DOHH2 (cell line): Measurements from ENCODE around the gene EPHA2.

ENCODE experiments used
- H3F3A ChIP-seq: fragments of 200-600 bp; sonication (generic), shearing (Covaris generic); 2 replicates; pipeline ENCODE4 v1.6.0; 2016; ENCODE audit warnings: antibody characterized with exemption, mild to moderate bottlenecking; ENCODE audit not compliant: control insufficient read depth, insufficient read depth
- H3K27ac ChIP-seq: fragments of 200-600 bp; sonication (generic); 2 replicates; pipeline ENCODE4 v1.5.1; 2014; ENCODE audit warnings: low read depth, mild to moderate bottlenecking, low read length, moderate library complexity
- H3K27me3 ChIP-seq: fragments of 200-600 bp; sonication (generic); 2 replicates; pipeline ENCODE4 v1.6.1; 2014; ENCODE audit warnings: mild to moderate bottlenecking, low read length, mixed read lengths; ENCODE audit not compliant: control insufficient read depth
- H3K36me3 ChIP-seq: fragments of 200-600 bp; sonication (generic); 2 replicates; pipeline ENCODE4 v1.6.1; 2014; ENCODE audit warnings: mild to moderate bottlenecking, low read length, moderate library complexity, mixed read lengths; ENCODE audit not compliant: control insufficient read depth
- H3K4me1 ChIP-seq: fragments of 200-600 bp; sonication (generic); 2 replicates; pipeline ENCODE4 v1.6.1; 2014; ENCODE audit warnings: mild to moderate bottlenecking, low read length, mixed read lengths; ENCODE audit not compliant: control insufficient read depth
- H3K4me2 ChIP-seq: fragments of 200-600 bp; sonication (generic); 2 replicates; pipeline ENCODE4 v1.6.0; 2014; ENCODE audit warnings: mild to moderate bottlenecking, low read length, moderate library complexity
- H3K4me3 ChIP-seq: fragments of 200-600 bp; sonication (generic); 2 replicates; pipeline ENCODE4 v1.5.1; 2014; ENCODE audit warnings: mild to moderate bottlenecking, low read length, mixed read lengths
- H3K79me2 ChIP-seq: fragments of 200-600 bp; sonication (generic); 2 replicates; pipeline ENCODE4 v1.6.1; 2014; ENCODE audit warnings: mild to moderate bottlenecking, low read length, mixed read lengths; ENCODE audit not compliant: control insufficient read depth
- H3K9me2 ChIP-seq: fragments of 200-600 bp; sonication (generic); replicated peaks from 2 replicates; pipeline ENCODE4 v1.6.1; 2014; ENCODE audit warnings: mild to moderate bottlenecking, low read length, mixed read lengths; ENCODE audit not compliant: control insufficient read depth
- H3K9me3 ChIP-seq: fragments of 200-600 bp; sonication (generic); 2 replicates; pipeline ENCODE4 v1.6.1; 2014; ENCODE audit warnings: antibody characterized with exemption, low read length, mixed read lengths; ENCODE audit not compliant: control insufficient read depth, insufficient read depth
- H4K20me1 ChIP-seq: fragments of 200-600 bp; sonication (generic); 2 replicates; pipeline ENCODE4 v1.6.0; 2014; ENCODE audit warnings: low read depth, mild to moderate bottlenecking, antibody characterized with exemption, low read length, moderate library complexity; ENCODE audit not compliant: control insufficient read depth, insufficient read depth
- EZH2phosphoT487 ChIP-seq: fragments of 200-600 bp; sonication (generic); IDR thresholded peaks from 2 replicates; pipeline ENCODE4 v1.6.1; 2017; ENCODE audit warnings: borderline replicate concordance, mild to moderate bottlenecking, antibody characterized with exemption, low read length, moderate library complexity, mixed read lengths
- TF ChIP-seq, protein P1 (sequence below): fragments of 200-600 bp; sonication (generic); IDR thresholded peaks from one replicate; pipeline ENCODE4 v1.5.1; 2014; ENCODE audit warnings: antibody characterized with exemption, mild to moderate bottlenecking, low read depth, low read length; ENCODE audit not compliant: poor library complexity, severe bottlenecking

EPHA2 gene

GRCh38 chr1:16101623-16102022 lies 54.2 kb downstream of the EPHA2 start:
- TF ChIP-seq EZH2phosphoT487 = no peak
- TF ChIP-seq, protein P1, sequence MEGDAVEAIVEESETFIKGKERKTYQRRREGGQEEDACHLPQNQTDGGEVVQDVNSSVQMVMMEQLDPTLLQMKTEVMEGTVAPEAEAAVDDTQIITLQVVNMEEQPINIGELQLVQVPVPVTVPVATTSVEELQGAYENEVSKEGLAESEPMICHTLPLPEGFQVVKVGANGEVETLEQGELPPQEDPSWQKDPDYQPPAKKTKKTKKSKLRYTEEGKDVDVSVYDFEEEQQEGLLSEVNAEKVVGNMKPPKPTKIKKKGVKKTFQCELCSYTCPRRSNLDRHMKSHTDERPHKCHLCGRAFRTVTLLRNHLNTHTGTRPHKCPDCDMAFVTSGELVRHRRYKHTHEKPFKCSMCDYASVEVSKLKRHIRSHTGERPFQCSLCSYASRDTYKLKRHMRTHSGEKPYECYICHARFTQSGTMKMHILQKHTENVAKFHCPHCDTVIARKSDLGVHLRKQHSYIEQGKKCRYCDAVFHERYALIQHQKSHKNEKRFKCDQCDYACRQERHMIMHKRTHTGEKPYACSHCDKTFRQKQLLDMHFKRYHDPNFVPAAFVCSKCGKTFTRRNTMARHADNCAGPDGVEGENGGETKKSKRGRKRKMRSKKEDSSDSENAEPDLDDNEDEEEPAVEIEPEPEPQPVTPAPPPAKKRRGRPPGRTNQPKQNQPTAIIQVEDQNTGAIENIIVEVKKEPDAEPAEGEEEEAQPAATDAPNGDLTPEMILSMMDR = no peak
- Histone ChIP-seq H3K27ac (no peak overlapping the region), H3K9me3 (no peaks in the 10 kb centered on the region), H3F3A (no peaks in the 10 kb centered on the region), H3K4me1 (no peaks in the 10 kb centered on the region), H4K20me1 (no peaks in the 10 kb centered on the region), H3K9me2 (no peaks in the 10 kb centered on the region), H3K36me3 (no peaks in the 10 kb centered on the region), H3K27me3 (no peaks in the 10 kb centered on the region), H3K4me2 (no peak overlapping the region), H3K4me3 (no peak overlapping the region), H3K79me2 (no peaks in the 10 kb centered on the region)

DNA sequence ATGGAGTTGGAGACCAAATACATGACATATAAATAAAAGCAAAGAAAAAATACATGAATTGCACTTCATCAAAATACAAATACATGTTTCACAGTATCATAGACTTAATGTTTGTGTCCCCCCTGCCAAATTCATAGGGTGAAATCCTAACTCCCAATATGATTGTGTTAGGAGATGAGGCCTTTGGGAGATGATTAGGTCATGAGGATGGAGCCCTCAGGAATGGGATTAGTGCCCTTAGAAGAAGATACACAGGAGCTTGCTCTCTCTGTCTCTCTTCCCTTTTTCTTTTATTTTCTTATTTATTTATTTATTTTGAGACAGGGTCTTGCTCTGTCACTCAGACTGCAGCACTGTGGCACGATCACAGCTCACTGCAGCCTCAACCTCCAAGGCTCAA lies 56.5 kb downstream of the EPHA2 start:
- H3K27me3 ChIP-seq = no peaks in the 10 kb centered on the region
- no peaks in the 10 kb centered on the region for H3K79me2 ChIP-seq
- H3F3A ChIP-seq = no peaks in the 10 kb centered on the region
- TF ChIP-seq, protein P1 = no peak
- no peak for TF ChIP-seq EZH2phosphoT487
- no peaks in the 10 kb centered on the region for H3K4me1 ChIP-seq
- no peaks in the 10 kb centered on the region for H3K9me2 ChIP-seq
- H3K4me3 ChIP-seq = no peak overlapping the region
- H4K20me1 ChIP-seq = no peaks in the 10 kb centered on the region
- H3K4me2 ChIP-seq = no peak overlapping the region
- H3K27ac ChIP-seq = no peak overlapping the region
- H3K36me3 ChIP-seq = no peaks in the 10 kb centered on the region
- no peaks in the 10 kb centered on the region for H3K9me3 ChIP-seq

DNA sequence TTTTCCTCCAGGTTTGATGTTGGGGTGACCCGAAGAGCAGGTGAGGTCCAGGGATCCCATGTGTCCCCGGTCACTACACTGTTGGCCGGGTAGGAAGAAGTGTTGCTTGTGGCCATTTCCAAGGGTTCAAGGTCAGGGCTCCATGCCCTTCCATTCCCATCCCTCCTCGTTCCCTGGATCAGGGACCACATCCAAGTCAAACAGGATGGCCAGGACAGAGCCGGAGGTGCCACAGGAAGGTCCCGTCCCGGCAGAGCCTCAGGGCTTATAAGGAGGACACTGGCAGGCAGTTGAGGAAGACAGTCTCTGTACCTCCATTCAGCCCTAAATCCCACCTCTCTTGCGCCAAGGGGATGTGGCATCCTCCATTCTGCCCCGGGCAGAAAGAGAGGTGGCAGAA lies 60.4 kb downstream of the EPHA2 start:
- Histone ChIP-seq H4K20me1 (no peaks in the 10 kb centered on the region), H3K27me3 (no peaks in the 10 kb centered on the region), H3K79me2 (no peaks in the 10 kb centered on the region), H3K27ac (no peak overlapping the region), H3F3A (no peaks in the 10 kb centered on the region), H3K36me3 (no peaks in the 10 kb centered on the region), H3K9me2 (no peaks in the 10 kb centered on the region), H3K4me2 (no peak overlapping the region), H3K9me3 (no peaks in the 10 kb centered on the region), H3K4me1 (no peaks in the 10 kb centered on the region), H3K4me3 (no peak overlapping the region)
- TF ChIP-seq EZH2phosphoT487 = no peak
- TF ChIP-seq, protein P1 = no peak
